GM12892 (cell line): ENCODE results near the gene NUBP2.
"Not testable (repeated sequence)": the region's sequence is repeated elsewhere in the genome, so short reads cannot be mapped to it uniquely, and the experiment has no call there.

Experiments
- POLR2A ChIP-seq: IDR thresholded peaks from 2 replicates; pipeline ENCODE4 v1.6.1; 2011; ENCODE audit warnings: low read depth, low read length, control low read depth
- POLR2AphosphoS5 ChIP-seq: IDR thresholded peaks from 2 replicates; pipeline ENCODE4 v1.6.1; 2011; ENCODE audit warnings: low read depth, low read length, control low read depth
- TAF1 ChIP-seq: IDR thresholded peaks from 2 replicates; pipeline ENCODE4 v1.6.1; 2011; ENCODE audit warnings: low read depth, mild to moderate bottlenecking, control low read depth, low read length, borderline replicate concordance

DNA sequence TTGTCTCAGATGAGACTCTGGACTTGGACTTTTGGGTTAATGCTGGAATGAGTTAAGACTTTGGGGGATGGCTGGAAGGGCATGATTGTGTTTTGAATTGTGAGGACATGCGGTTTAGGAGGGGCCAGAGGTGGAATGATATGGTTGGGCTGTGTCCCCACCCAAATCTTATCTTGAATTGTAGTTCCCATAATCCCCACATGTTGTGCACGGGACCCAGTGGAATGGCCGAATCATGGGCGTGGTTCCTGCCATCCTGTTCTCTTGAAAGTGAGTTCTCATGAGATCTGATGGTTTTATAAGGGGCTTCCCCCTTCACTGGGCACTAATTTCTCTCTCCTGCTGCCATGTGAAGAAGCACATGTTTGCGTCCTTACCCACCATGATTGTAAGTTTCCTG is 16.5 kb downstream of the NUBP2 start:
- not testable (repeated sequence) for TF ChIP-seq POLR2A, TAF1, POLR2AphosphoS5
